ENCODE measurements around the gene TBC1D21. TPM values are rescaled to one million over a fixed set of nuclear protein-coding genes. Genes with fewer than 3 reads are reported as not detected.
"Not testable (repeated sequence)": the region's sequence is repeated elsewhere in the genome, so short reads cannot be mapped to it uniquely, and the experiment has no call there.

Gene TBC1D21
- polyA plus RNA-seq, 4 donors = not detected

- H3K4me3 ChIP-seq (ENCODE audit: low read depth in 1 of 3, low read length in 3 of 3); DNase-seq; H3K36me3 ChIP-seq (ENCODE audit: control insufficient read depth in 3 of 3, insufficient read depth in 2 of 3, low read depth in 1 of 3, low read length in 3 of 3); H3K27me3 ChIP-seq (ENCODE audit: control insufficient read depth in 3 of 3, insufficient read depth in 3 of 3, low read length in 3 of 3); FAIRE-seq; H3K27ac ChIP-seq (ENCODE audit: low read depth in 1 of 3, low read length in 2 of 3): not testable (repeated sequence)
- Histone ChIP-seq H3K9me3 (ENCODE audit: control insufficient read depth in 2 of 2, insufficient read depth in 1 of 2, low read depth in 1 of 2, low read length in 1 of 2) (peaks cover 0 to 13% of the 10 kb centered on the region in 2 donors), H3K4me1 (ENCODE audit: control insufficient read depth in 3 of 3, insufficient read depth in 2 of 3, low read depth in 1 of 3, low read length in 2 of 3) (peaks cover 0 to 18% (median 0%) of the 10 kb centered on the region in 3 donors)
- WGBS, 3 donors = 91 to 96% (median 95%) methylated on average over 8 of the region's 8 CpGs
Measured at GRCh38 chr15:73938516-73938915, 65.2 kb downstream of the TBC1D21 start.

Other genes starting within 250 kb of the TBC1D21 start
- 100 to 1,000 TPM in 2 of 4 donors, 10 to 100 TPM in 2; 57.7 to 323 (median 97.5) TPM for gene NPTN, start 240.2 kb upstream of the TBC1D21 start, polyA plus RNA-seq
- gene CD276, start 189.2 kb upstream of the TBC1D21 start, polyA plus RNA-seq = 10 to 100 TPM in 3 of 4 donors, 1 to 10 TPM in 1; 7.8 to 86.5 (median 25.5) TPM
- 1 to 10 TPM in 3 of 4 donors, not detected in 1; 1.9 to 2.2 (median 1.9) TPM for gene INSYN1, start 120.2 kb upstream of the TBC1D21 start, polyA plus RNA-seq
- 1 to 10 TPM; 2.2 to 7.2 (median 4.9) TPM for gene LOXL1, start 52.9 kb downstream of the TBC1D21 start, polyA plus RNA-seq
- 10 to 100 TPM in 1 of 4 donors, 1 to 10 TPM in 3; 7.8 to 22.1 (median 8.7) TPM for gene STOML1, start 118.7 kb downstream of the TBC1D21 start, polyA plus RNA-seq
- 10 to 100 TPM; 16.5 to 31.1 (median 26.1) TPM for gene PML, start 121.2 kb downstream of the TBC1D21 start, polyA plus RNA-seq
- under 1 TPM in 2 of 4 donors, not detected in 2; 0.01 to 0.12 TPM for gene GOLGA6A, start 209.0 kb downstream of the TBC1D21 start, polyA plus RNA-seq

All from small intestine (tissue), 7 donors.